ENCODE results near the gene C21orf91. TPM values are rescaled to one million over a fixed set of nuclear protein-coding genes. Genes with fewer than 3 reads are reported as not detected.

C21orf91 gene
- 1.7 to 2.0 TPM (median 1.8 TPM) in 5 replicates for total RNA-seq (2022; extraction: Qiagen RNA extraction)

GRCh38 chr21:17819114-17819876, at the start of gene C21orf91:
Gene C21orf91, minus strand, starts transcription at chr21:17819356. Its CDS starts 1,038 bp downstream, at chr21:17818318.

Other genes starting within 250 kb of the C21orf91 start
- 20.4 to 25.6 TPM (median 23.6 TPM) in 5 replicates for gene BTG3, start 206.5 kb downstream of the C21orf91 start, total RNA-seq (2022; extraction: Qiagen RNA extraction)

Data from A549 treated with AZD2906 at 1 μM for 4 hours (cell line).